ENCODE data around the gene ATOSA.

ATOSA gene

DNA sequence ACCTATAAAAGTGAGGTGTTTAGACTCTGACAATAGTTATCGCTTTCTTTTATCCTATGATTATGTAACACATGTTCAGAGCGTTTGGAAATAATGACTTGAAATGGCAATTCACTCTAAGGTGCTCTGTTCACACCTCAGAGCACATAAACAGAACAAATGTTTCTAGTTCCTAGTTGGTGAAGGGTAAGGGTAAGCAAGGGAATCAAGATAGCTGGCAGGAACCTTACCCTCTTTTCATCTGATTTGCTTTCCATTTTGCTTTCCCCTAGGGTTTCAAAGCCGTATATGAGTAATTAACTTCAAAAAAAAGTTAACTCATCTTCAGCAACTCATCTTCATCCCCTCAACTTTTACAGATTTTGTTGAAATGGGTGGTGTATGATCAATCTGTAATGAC is 2.3 kb upstream of the ATOSA start:
- no peak for DNase-seq

DNA sequence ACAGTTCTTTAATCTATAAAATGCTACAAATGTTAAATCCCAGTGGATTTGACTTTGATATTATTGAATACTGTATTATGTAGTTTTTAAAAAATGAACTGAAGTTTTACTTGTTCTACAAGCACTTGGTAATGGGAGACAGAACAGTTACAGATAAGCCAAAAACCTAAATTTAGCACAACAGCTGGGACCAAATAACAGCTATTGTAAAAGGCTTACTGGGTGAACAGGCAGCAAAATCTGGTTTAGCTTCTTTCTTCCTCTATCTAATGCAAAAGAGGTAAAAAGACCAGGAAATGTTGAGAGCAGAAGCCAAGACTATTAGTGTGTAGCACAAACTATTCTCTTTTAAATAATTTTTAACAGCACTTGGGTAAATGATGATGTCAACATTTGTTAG is 1.6 kb upstream of the ATOSA start:
- no peak for DNase-seq

DNA sequence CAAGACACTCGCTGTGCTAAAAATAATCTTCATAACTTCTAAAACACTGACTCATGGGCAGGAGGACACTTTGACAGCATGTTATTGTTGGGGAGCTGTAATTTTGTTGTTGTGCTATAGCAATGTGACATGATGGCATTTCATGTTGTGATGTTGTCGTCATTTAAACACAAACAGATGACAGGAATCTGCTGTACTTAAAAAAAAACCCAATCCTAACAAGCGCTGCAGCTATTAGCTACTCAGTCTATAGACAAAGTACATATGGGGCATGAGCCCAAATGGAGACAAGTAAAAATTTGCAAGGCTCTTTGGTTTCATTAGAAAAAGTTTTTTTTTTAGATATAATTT is 828 bp upstream of the ATOSA start:
- DNase-seq, result no peak

DNA sequence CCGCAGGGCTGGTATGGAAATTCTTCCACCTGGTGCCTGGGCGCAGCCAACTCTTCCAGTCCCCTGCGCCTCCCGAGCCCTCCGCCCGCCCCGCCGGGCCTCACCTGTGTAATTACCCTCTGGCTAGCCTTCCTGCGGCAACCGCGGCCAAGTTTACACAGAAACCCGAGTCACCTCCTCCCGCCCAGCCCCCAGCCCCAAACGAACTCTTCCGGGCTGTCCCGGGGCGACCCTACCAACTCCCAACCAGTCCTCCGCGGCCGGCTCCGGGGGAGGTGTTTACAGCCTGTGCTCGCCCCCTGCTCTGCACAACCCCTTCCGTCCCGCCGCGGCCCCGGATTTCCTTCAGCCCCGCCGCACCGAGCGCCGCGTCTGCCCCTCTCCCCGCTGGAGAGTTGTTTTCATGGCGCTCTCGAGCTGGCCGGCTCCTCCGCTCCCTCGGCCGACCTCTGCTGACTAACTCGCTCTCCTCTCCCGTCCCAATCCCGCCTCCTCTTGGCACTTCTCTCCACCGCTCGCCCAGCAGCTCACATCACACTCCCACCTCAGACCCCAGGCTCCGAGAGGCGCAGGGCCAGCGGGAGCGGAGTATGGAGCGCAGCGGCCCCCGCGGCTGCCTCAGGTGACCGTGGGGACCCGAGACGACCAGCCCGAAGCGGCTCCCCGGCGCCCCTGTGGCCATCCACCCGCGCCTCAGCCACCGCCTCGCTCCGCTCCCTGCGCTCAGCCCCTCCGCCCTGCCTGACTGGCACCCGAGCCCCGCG is 538 bp downstream of the ATOSA start:
- DNase-seq, result peak; percentile 52 to 73

DNA sequence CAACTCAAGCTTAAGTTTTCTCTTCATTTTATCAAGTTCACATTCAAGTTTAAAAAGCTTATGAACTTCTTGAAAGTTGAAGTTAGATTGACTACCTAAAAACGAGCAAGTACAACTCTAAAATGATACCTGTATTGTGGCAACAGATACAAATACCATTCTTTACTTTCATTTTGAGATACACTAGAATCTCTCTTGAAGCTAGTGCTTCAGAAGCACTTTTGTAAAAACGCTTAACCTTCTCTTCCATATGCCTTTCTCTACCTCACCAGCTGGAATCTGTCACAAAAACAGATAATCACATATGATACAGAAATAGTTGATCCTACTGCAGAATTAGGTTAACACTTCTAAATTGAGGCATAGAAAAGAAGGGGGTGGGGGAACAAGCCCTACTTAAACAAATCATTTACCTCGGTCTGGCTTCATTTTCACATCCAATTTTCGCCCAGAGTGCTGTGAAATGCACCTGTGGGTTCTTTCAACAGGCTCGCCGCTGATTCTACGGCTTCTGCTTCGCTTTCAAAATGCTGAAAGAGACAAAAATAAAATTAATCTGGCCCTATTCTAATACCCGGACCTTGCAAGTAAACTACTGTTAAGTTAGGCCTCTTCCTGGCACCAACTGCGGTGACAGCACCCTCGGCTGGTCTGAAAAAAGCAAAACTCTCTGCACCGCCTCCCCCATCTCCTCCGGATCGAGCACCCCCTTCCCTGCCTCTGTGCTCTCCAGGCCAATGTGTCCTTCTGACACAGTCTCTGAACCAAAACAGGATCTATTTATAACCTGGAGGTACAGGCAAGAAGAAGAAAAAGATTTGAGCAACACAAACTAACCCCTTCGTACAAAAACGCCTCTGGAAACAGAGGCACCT is 1.4 kb downstream of the ATOSA start:
- peak; percentile 77 to 83 for DNase-seq

DNA sequence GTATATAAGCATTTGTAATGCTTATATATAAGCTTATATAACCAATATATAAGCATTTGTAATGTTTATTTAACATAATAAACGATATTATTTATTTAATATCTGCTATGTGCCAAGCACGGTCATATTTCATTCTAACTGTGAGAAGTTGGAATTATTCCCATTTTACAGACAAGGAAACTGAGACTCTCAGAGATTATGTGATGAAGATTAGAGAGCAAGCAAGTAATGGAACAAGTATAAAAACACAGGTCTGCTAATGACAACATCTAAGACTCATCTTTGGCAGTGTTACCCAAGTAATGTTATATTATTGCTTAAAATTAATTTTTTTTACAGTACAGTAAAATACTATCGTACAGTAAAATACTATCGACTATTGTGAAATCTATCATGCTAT is 4.4 kb downstream of the ATOSA start:
- no peak for DNase-seq

DNA sequence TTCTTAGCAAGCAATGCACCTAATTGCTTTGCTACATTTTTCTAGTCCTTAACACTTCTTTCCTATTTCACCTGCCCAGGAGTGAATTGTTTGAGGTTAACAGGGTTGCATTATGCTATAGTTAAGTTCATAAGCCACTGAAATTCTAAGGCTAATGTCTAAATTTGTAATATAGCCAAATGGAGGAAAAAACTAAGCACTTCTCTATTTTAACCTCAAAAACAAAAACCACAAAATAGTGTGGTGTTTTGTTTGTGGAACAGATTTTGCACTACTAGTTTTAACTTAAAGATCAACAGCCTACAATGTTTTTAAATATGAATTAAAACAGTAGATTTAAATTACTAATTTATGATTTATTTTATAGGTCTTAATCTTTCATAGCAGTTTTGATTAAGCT is 5.5 kb downstream of the ATOSA start:
- DNase-seq, result peak in 1 of 2 experiments; percentile 8

DNA sequence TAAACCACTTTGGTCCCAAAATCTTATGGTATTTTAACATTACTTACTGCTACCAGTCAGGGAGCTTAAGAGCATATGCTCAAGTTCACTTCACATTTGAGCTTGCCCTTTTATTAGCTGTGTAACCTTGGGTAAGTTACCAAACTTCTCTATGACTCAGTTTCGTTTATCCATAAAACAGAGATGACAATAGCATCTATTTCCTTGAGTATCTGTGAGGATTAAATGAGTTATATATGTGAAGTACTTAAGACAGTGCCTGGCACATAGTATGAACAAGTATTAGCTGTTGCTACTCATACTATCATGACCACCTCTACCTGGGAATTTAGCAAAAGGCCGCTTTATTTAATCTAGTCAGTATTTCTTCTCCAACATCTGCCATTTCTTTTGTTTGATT is 5.9 kb downstream of the ATOSA start:
- DNase-seq, result no peak

DNA sequence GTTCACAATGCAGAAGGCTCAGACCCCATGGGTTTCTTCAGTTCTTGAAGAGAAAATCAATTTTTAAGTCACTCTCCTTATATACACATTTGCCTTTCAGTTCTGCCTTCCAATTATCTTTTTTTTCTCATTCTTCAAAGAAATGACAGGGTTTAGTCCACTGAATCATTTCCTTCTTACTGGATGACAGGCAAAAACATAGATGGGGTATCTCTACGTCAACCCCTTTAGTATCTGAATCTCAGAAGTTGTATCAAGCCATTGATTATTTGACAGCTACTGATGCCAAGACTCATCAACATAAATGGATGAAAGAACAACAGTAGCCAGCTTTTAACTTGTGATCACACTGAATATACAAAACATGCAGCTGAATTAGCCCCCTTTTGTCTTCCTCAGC is 6.5 kb downstream of the ATOSA start:
- DNase-seq, result no peak

DNA sequence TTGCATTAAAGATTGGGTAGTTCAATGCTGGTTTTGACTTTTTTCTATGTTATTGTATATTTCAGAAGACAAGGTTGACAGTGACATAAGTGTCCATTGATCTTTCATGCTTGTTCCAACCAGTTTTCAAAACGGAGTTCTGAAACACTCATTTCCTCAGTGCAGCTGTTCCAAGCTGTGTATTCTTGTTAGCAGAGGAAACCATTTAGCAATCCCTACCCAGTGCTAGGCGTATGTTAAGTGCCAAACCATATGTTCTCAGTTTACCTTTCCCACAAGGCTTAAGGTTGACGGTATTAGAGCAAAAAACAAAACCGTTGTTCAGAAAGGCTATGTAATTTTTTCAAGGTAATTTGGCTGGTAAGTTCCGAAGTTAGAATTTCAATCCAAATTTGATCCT is 9.1 kb downstream of the ATOSA start:
- DNase-seq, result no peak

DNA sequence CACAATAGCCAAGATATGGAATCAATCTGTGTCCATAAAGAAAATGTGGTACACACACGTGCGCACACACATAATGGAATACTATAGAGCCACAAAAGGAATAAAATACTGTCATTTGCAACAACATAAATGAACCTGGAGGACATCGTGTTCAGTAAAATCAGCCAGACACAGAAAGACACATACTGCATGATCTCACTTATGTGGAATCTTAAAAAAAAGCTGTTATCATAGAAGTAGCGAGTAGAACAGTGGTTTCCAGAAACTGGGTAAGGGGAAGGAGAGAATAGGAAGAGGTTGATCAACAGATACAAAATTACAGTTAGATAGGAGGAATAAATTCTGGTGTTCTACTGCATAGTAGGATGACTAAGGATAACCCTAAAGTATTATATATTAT is 11.1 kb downstream of the ATOSA start:
- no peak for DNase-seq

DNA sequence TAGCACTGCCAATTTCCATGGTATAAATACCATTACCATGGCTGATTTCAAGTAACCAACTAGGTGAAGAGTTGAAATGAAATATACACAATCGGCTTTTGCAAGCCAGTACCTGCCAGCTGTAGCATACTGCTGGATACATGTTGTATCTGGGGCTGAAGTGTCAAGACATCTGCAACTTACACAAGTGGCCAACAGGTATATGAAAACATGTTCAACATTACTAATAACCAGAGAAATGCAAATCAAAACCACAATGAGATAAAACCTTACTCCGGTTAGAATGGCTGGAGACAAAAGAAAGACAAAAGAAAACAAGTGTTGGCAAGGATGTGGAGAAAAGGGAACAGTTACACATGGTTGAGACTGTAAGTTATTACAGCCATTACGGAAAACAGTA is 11.6 kb downstream of the ATOSA start:
- DNase-seq, result no peak

DNA sequence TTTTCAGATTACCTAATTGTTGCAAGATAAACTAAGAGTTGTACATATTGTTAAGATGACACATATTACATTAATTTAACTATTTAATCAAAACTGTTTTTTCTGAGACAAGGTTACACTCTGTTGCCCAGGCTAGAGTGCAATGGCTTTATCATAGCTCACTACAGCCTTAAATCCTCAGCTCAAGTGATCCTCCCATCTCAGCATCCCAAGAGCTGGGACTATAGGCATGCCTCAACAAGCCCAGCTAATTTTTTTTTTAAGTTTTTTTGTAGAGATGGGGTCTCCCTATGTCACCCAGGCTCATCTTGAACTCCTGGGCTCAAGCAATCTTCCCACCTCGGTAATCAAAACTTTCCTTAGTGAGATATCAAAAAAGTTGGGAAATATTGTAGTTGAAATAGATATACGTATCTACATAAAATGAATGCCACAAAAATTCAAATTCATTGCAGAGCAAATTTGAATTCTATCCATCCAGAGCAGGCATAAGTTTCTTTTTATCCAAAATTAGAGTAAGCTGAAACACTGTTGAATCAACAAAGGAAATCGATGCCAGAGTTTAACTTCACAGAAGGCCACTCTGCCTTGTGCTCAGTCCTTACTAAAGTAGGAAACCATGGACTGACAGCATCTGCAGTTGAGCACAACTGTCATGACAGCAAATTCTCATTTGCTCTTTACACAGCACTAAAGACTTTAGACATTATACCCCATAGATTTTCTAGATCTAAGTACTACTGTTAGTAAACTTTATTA is 15.5 kb downstream of the ATOSA start:
- DNase-seq, result no peak

DNA sequence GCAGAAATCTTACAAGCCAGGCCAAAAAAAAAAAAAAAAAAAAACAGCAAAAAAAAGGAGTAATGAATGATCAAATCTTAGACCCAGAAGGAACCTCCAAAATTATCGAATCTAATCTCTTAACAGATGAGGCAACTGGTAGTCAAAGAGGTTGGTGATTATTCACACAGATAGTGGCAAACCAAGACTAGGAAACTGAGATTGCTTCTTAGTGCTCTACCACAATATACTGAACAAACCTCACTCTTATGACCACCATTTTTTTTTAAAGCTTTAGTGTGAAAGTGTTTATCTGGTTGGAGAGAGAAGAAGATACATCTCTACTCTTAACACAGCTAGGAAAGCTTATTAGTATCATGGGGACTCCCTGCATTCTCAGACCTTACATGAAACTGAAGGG is 17.3 kb downstream of the ATOSA start:
- DNase-seq, result no peak

DNA sequence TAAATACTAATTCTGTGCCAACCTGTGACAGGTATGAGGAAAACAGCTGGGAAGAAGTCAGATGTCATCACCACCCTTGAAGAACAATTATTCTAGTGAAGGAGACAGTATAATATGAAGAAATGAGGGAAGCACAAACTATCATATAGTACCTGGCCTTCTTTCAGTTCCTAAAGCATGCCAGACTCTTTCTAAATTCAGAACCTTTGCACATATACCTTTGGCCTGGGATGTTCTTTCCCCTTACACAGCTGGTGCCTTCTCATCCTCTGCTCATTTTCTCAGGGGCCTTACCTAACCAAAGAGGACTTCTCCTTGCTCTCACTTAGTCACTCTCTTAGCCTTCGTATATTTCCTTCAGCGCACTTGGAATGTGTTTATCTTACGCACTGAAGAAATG is 19.0 kb downstream of the ATOSA start:
- DNase-seq, result no peak

DNA sequence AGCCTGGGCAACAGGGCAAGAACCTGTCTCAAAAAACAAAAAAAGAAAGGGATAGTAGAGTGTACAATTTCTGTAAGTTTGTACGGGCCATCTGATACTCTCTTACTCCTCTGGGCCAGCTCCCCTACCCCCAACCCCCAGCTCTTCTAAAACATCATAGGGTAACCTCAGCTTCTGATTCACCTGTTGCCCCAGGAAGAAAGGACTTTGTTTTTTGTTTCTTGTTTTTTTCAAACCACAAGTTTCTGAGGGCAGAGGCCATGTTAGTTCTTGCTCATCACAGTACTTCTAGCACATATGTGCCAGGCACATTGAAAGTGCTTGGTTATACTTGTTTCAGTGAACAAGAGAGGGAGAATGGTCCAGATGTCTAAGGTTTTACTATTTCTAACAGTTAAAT is 20.2 kb downstream of the ATOSA start:
- DNase-seq, result no peak

DNA sequence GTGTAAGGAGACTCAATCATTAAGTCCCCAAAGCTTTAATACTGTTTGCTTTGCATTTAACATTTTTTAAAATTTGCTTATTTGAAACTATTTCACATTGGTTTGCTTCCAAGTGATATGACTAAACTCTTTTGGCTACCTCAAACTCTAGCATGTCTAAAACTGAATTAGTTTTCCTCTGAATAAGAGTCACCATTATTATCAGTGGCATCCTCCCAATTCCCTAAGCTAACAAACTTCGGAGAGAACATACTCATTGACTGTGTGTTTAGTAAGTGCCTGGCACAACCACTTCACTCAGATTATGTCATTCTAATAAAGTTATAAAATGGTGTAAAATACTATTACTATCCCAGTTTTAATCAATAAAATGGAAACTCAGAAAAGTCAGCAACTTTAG is 21.9 kb downstream of the ATOSA start:
- DNase-seq, result no peak

DNA sequence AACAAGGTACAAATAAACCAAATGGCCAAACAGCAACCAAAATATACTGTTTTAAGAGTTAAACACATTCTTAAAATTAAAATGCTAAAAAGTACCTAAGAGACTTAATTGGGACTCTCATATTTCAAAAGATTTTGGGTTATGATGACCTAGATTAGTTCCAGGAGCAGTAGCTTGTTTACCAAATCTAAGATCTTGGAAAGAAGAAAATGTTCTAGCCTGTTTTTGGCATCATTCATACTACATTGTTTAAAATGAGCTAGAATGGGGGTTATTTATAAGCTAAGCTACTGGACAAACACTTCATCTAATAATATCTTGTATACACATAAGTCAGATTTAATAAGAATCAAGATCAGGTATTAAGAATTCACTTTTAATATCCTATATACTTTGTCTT is 22.8 kb downstream of the ATOSA start:
- no peak for DNase-seq

DNA sequence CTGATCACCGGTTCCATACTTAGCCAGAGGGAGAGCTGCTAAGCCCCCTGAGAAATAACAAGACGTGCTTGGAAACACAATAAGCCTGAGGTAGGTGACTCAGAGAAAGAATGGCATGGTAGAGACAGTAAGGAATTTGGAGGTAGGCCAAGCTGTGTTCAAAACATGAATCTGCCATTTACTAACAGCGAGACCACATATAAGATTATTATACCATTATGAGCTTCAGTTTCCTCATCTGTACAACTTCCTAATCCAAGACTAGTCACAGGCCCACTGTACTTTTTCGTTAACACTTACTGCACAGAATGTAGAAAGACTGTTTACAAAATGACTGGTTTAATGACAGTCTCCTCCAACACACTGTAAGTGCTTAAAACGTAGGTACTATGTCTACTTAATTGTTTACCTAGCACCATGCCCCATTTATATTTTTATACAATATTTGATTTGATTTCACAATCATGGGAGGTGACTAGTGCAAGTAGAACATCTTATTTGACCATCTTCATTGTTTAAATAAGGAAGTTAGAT is 25.7 kb downstream of the ATOSA start:
- no peak for DNase-seq

DNA sequence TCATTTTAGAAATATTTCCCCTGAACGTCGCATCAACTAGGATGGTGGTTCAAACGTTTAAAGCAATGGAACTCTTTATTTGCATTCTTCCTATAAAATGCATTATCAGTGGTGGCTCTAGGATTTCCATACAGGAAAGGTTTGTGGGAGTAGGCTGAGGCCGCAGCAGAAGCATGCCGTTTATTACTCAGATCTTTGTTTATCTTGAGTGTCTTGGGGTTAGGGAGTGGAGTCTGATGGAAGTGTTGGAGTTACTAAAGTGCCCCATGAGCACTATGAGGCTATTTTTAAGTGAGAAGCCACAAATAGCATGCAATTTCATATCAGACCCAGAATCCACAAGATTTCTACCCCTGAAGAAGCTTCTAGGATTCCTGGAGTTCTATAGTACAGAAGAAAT is 26.2 kb downstream of the ATOSA start:
- no peak for DNase-seq

DNA sequence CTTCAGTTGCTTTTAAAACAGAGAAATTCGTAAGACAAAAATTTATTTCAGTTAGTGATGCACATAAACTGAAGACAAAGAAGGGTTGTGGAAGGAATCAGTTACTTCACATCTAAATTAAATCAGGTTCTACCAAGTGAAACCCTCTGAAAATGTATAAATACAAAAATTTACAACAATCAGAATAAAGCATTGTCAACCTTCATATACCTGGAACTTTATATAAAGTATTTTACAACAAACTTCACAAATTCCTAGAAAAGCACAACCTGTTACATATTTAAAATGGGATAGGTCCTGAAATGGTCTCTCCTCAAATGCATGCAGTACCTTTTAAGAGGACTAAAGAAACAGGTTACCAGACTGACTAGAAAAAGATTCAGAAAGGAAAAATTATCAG is 26.9 kb downstream of the ATOSA start:
- DNase-seq, result no peak

DNA sequence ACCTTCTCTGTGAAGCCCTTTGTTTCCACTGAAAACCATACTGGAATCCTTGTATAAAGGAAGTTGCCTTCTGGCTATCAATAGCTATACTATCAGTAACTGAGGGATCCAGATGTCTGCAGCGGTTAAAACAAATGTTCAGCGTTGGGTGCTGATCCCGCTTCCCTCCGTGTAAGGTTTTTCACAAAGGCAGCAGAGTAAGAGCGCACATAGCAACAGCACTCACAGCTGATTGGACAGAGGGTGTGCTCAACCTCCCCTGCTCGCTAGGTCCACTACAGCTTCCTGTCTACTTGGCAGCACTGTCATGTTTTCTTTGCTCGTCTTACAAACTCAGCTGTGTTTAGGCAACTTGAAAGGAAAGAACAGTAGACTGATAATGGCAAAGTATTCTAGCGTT is 27.3 kb downstream of the ATOSA start:
- DNase-seq, result peak; percentile 96

DNA sequence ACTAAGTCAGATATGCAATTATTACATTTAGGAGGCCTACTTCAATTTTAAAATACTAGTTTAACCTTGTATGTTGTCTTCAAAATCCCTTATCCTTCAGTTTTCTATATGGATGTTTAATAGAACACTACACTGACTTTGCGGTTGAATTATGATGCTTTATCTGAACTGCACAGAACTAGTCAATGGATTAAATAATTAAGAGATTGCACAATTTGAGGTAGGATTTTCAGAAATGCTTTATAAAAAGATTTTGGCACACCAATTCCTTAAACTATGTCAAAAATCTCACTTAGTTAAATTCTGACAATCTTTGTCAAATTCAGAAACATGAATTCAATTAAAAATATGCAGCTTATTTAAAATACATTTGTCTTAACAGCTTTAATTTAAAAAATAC is 28.1 kb downstream of the ATOSA start:
- DNase-seq, result no peak

DNA sequence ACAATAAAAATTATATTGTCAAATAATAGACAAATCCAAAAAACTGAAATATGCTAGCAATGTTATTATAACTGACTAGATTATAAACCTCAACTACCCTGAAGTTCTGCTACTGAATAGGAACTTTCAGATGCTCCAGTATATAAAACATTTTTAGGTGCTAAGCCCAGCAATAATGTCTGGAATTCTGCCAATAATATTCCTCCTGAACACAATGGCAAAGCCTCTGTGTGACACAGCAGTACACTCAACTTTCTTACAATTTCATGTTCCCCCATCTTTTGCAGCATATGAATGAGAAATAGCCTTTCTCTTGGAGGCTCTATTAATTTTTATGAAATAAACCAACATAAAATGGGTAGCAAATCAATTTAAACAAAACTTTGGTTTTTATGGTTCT is 29.5 kb downstream of the ATOSA start:
- DNase-seq, result no peak
